Endothelial cell of umbilical vein (primary cell): Measurements from ENCODE around the gene CTBP1.

ENCODE experiments used
- EZH2 ChIP-seq: IDR thresholded peaks from 2 replicates; pipeline ENCODE4 v1.6.1; 2012; ENCODE audit warnings: borderline replicate concordance, low read depth, mild to moderate bottlenecking, moderate library complexity, low read length, inconsistent platforms; ENCODE audit not compliant: severe bottlenecking
- TF ChIP-seq, protein P1 (sequence below): IDR thresholded peaks from 2 replicates; pipeline ENCODE4 v1.6.1; 2011; ENCODE audit not compliant: insufficient read depth, insufficient read length

DNA sequence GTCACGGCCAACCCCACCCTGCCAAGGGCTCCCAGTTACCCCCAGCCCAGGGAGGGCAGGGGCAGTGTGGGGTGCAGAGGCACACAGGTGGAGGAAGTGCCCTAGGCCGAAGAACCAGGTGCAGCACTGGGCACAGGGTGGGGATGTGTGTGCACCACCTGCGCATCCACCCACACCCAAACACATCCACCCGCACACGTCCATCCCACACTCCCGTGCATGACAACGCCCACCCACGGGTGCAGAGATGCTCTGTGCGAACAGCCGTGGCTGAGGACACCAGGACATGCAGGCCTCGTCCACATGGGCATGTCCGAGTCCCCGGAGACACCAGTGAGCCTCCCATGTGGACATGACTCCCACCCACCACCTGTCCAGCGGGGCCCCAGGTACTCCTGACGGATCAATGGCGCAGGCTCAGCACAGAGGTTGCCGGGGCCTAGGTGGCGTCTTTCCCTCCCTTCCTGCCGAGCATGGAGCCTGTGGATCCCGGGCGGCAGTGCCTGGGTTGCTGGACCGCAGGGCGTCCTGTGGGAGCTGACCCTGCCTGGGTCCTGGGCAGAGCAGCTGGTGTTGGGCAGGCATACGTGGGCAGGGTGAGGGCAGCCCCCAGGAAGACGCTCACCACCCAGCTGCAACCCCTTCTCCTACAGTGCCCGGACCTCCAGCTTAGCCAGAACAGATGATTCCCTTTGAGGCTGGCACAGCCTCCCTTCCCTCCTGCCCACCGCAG is 19.6 kb downstream of the CTBP1 start:
- TF ChIP-seq, protein P1, sequence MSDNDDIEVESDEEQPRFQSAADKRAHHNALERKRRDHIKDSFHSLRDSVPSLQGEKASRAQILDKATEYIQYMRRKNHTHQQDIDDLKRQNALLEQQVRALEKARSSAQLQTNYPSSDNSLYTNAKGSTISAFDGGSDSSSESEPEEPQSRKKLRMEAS, result no peak
- no peak for TF ChIP-seq EZH2
